HG02973 (cell line): Measurements from ENCODE around the gene SPINK8.
"Not testable (repeated sequence)": the region's sequence is repeated elsewhere in the genome, so short reads cannot be mapped to it uniquely, and the experiment has no call there.

Experiments used
- ATAC-seq: cut with Tn5 transposase; IDR thresholded peaks from one replicate; pipeline ENCODE4 v1.9.1; 2021; ENCODE audit warnings: moderate library complexity; ENCODE audit not compliant: unreplicated experiment

Gene SPINK8

DNA sequence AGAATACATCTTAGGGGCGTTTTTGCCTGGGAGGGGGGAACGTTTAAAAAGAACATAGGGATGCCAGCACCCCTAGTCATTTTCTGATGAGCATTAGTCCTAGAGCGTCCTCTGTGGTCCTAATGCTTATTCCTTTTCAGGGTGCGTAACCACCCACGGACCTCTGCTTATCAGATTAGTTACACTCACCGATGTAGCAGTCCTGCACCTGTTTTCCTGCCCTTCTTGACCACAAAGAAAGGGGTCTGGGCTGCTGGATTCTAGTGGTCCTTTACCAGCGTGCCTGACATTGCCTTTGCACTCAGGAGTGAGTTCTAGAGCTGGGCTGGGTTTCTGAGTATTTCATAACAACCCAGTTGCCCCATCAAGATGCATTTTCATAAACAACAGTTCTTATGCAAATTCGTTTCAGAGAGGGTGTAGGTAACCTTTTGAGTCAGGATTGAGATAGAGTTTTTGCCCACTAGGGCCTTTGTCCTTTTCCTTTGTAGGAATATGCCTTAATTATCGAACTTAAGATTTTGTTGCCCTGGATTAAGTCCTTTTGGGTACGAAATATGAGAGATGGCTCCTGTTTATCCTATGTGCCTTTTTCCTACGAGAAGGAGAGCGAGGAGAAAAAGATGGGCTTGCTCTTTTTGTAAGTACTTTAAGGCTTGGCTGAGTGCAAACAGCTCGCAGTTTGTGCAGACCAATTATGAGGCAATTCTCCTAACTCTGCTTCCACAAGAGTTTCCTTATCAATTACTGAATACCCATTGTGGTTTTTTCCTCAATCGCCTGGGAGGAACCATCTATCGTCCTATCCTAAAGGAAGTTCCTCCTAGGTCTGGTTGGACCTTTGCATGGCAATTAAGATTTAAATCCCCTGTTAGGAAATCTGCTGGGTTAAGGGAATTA is at the start of gene SPINK8:
Gene SPINK8, minus strand, starts transcription at position 316 of the 900 bp plus-strand sequence. CDS start 5,320 bp downstream, outside the sequence.
- ATAC-seq: not testable (repeated sequence)

DNA sequence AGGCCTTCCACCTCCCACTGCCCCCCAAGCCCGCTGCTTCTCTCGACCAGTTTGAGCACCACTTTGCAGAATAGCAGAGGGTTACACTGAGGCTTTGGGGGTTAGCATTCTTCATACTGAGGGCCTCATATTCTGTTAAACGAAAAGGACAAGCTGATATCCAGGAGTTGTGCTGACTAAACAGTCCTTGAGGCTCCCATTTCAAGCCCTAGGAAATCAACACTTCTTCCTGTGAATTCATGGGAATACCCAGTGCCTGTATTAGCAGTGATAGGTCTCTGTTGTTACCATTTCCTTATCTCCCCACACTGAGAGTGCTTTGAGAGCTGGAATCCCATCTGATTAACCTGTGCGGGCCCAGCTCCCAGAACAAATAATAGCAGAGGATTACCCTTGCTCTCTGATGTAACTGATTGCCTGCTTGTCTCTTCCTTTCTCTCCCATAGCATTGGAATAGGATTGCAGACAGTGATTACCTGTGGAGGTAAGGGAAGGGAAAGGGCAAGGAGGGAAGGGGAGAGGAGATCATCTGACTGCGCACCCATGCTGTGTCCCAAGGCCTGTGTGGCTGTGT is 39.5 kb upstream of the SPINK8 start:
- ATAC-seq: no peak

DNA sequence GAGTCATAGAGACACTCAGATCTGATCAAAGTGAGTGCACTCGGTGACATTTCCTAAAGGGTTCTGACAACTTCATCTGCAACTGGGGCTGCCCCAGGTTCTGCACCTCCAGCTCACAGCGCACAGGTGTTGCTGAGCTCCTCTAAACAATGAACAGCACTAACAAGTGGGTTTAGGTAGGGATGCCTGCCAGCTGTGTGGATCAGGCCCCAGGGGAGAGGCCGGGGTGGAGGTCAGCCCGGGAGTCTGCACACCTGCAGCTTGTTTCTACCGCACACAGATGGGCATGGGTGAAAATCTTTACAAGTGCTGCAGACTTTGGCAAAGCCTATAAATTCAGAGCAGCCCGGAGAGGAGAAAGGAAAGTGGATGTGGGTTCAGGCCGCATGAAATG is 38.9 kb upstream of the SPINK8 start:
- no peak for ATAC-seq

DNA sequence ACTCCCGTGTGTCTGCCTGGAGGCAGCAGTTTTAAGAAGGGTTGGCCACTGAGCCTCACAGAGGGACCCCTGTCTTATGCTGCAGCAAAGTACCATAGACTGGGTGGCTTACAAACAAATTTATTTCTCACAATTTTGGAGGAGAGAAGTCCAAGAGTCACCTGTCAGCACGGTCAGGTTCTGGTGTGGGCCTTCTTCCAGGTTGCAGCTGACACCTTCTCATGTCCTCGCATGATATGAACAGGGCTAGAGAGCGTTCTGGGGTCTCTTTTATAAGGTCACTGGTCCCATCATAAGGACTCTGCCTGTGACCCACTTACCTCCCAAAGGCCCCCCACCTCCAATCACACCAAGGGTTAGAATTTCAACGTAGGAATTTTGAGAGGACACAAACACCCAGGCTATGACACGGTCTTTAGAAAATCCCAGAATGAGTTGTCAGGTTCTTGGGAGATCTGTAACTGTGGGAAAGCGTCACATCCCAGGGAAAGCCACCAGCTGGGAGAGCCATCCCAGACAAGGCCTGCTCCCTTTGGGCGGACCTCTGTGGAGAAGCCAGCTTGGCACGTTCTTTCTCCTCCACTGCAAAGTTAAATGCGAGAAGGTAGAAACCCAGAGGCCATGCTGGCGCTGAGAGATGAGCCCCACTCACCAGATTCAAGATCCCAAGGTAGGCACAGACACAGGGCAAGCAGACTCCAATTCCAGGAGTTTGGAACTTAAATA is 38.4 kb upstream of the SPINK8 start, which contains the start of gene FBXW12:
Gene FBXW12, plus strand, starts transcription at position 569 of the 726 bp plus-strand sequence. CDS start 549 bp downstream, outside the sequence.
- ATAC-seq: no peak

DNA sequence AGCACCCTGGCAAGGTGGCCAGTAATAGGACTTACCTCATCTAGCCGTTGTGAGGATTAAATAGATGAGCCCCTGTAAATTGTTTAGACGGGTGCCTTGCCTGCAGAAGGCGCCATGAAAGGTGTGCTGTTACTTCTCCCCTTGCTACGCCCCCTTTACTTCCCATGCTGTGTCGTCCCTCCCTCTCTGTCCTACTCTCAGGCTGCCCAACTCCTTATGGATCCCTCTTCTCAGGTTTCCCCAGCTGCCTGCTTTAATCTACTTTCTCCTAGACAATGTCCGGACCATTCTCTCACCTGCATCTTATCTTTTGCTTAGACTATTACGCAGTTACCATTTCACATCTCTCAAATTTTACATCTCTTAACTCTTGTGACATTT is 36.9 kb upstream of the SPINK8 start:
- no peak for ATAC-seq

DNA sequence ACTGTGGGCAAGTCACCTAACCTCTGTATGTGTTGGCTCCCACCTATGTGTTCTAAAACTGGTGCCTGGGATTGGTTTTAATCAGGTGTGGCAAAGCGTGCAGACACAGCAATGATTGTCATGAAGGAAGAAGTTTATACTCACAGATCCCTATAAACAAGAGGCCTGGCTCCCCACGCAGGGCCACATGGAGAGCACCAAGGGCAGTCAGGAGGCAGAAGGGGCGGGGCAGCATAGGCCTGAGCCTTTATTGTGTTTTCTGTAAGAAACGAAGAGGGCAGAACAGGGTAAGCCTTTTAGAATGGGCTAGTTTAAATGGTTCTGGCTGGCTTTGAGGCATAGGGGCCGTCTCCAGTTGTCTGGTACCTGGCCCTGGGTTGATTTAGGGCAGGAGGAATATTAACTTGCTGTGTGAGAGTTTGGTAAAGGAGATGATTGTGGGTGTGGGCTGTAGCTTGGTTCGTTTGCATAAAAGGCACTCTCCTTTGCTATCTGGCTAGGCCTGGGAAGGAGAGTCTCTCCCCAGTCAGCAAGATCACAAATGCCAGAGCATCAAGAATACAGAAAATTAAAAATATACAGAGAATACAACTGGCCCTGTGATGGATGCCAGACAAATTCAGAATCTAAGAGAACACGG is 36.4 kb upstream of the SPINK8 start:
- ATAC-seq: no peak

DNA sequence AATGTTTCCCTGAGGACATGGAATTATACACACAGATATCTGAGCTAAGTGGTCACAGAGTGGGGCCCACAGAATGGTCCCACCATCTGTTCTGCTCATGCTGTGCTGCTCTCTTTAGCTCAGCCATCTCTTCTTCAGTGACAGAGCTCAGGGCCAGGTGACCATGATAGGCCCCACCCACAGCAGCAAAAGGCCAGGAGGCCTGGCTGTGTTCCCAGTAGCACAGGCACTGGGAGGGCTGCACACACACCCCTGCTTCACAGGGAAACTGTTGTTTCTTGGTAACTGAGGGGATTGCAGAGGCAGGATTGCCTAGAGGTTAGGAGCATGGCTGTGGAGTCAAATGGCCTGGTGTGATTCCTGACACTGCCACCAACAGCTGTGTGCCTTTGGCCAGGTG is 33.7 kb upstream of the SPINK8 start:
- ATAC-seq: no peak

DNA sequence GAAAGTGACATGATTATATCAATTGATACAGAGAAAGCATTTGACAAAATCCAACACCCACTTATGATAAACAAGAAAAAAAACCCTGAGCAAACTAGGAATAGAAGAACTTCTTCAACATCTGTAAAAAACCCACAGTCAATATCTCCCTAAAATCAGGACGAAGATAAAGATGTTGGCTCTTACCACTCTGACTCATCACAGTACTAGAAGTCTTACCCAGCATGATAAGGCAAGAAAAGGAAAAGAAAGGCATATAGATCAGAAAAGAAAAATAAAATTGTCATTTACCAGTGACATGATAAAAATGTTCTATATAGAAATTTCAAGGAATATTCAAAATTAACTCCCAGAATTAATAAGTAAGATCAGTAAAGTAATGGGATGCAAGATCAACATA is 31.4 kb upstream of the SPINK8 start:
- no peak for ATAC-seq

DNA sequence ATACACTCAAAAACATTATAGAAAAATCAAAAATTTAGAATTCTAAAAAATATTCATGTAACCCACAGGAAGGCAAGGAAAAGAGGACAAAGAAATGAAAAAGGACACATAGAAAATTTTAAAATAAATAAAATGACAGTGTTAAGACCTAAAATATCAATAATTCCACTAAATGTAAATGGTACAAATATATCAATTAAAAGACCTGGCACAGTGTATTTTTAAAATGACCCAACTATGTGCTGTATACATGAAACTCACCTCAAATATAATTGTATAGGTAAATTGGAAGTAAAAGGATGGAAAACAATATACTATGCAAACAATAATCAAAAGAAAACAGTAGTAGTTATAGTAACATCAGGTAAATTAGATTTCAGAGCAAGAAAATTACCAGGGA is 28.5 kb upstream of the SPINK8 start:
- no peak for ATAC-seq

DNA sequence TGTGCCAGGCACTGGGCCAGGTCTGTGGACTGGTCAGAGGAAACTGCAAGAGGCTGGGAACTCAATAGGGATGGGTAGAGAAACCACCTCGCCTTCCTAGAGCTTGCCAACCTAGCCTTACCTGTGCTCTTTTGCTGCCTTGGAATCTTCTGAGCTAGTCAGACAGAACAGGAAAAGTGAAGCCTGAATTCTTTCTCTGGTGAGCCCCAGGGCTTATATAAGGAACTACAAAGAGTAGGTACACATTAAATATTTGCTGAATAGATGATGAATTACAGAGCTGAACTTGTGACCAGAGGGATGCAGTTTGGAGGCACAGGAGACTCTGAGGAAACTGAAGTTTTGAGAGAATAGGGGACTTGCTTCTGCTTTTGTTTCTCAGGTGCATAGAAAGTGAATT is 23.0 kb upstream of the SPINK8 start:
- ATAC-seq: no peak

DNA sequence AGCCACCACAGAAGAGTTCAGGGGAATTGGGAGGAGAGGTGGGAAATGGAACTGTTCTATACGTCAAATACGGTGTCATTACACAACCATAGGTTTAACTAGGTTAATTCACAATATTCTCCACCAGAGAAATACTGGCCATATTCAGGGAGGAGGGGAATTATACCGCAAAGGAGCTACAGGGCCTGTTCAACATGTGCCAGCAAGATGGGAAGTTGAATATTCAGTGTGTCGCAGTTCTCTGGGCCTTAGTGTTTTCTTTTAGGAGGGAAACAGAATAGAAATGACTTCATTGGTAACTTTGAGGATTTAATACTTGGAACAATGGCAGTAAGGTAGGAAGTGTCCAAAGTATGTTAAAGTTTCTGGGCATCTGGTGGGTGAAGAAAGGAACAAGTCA is 20.5 kb upstream of the SPINK8 start:
- ATAC-seq: no peak

DNA sequence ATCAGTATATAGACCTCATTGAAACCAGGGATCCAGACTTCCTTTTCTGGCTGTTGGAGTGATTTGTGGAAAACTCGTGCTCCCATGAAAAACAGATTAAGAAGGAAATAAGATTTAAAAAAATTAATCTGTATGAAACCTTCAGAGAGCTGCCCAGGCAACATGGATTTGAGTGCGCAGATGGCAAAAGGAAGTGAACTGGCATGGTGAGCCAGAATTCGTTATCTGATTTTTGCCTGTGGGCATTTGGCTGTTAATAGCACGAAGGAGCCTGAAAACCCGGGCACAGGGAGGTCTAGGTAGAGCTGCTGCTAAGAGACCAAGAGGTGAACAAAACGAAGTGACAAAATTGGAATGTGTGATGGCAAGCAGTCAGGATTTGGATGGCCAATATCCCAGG is 19.1 kb upstream of the SPINK8 start:
- no peak for ATAC-seq

DNA sequence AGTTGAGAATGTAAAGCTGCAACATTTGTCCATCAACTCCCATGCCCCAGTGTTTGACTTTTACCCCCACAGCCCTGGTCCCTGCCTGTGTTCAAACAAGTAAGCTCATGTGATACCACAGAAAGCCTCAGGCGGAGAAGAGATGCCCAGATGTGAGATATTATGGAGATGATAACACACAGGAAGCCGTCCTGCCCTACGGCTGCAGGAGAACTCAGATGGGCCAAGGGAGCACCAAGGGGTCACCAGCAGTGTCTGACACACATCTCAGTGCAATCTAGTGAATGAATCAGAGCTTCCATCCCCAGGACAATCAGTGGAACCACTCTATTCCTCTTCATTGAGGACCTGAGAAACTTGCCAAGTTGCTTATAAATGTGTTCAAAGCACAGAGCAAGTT is 14.0 kb upstream of the SPINK8 start:
- no peak for ATAC-seq

DNA sequence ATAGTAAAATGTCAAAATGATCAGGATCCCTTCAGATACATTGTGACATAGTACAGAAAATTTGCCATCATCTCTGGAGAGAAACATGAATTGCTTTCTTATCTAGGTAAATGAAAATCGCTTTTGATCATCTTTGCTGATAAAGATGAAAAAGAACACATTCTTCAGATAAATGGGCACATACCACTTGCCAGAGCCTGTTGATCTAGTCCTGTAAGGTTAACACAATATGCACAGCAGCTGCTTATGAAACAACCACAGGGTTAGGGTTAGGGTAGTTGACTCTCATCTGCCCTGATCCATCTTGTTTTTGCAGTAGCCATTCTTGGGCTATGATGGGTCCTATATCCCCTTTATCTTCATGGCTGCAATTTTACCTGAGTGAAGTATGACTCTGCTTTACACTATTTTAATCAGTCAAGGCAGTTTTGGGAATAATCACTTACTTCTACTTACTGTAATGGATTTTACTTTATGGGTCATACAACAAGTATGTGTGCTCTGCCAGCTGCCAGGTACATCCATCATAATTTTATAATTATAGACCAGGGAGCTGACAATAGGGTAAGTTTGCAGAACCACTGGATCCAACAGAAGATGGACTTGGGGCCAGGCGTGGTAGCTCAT is 12.6 kb upstream of the SPINK8 start:
- no peak for ATAC-seq

DNA sequence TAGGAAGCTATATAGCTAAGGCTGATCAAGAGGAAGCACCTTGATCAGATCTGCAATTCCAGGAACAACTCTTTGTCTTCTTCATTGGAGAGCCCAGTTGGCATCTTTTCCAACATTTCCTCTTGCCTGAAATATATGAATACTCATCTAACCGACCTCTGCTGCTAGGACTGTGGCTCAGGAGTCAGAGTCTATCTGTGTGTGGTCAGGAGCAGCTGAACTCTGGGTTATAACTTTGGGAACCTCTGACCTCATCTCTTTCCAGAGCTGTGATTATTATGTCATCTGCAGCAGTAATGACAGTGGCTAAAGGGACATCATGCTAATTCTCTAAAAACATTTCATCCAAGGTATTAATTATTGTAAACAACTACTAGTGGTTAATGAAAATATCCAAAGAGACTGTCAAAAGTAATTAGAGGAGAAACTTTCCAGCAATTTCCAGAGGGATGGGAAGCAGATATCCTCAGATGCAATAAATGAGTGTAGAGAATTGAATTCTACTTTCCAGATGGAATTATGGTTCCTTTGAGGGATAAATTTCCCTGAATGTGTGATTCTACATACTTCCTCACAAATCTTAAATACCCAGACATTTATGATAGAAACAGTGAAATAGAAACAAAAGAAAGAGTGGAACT is 11.5 kb upstream of the SPINK8 start:
- no peak for ATAC-seq

DNA sequence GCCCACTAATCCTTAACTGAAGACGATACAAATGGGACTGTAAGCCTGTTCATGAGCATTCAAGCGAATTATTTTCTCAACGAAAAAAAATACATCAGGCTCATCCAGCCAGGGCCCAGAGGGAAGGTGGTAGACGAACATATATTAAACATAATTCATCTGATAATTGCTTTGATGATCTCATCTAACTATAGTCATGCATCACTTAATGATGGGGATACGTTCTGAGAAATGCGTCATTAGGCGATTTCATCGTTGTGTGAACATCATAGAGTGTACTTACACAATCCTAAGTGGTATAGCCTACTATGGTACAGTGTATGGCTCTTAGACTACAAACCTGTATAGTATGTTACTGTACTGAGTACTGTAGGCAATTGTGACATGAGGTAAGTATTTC is 10.0 kb upstream of the SPINK8 start:
- no peak for ATAC-seq

DNA sequence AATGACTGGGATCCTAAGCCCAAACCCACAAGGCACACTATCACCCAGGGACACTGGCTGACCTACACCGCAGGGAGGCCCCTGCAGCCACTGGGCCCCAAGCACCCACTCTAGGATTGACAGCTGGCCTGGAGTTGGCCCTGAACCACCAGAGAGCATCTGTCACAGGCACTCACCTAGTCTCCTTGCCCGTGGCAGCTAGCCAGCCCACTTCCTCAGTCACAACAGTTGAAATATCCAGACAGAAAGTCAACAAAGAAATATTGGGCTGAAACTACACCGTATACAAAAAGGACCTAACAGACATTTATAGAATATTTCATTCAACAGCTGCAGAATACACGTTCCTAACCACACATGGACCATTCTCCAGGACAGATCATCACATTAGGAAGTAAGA is 5.2 kb upstream of the SPINK8 start:
- no peak for ATAC-seq

DNA sequence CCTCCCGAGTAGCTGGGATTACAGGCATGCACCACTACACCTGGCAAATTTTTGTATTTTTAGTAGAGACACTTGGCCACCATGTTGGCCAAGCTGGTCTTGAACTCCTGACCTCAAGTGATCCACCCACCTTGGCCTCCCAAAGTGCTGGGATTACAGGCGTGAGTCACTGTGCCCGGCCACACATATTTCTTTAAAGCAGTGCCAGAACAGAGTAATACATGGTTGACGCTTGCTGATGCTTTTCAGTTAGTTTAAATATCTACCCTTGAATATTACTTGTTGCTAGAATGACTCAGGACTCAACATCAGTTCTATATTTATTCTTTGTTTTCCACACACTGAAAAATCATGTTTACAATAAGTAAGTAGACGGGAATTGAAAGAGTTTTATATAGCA is 4.1 kb upstream of the SPINK8 start:
- not testable (repeated sequence) for ATAC-seq

DNA sequence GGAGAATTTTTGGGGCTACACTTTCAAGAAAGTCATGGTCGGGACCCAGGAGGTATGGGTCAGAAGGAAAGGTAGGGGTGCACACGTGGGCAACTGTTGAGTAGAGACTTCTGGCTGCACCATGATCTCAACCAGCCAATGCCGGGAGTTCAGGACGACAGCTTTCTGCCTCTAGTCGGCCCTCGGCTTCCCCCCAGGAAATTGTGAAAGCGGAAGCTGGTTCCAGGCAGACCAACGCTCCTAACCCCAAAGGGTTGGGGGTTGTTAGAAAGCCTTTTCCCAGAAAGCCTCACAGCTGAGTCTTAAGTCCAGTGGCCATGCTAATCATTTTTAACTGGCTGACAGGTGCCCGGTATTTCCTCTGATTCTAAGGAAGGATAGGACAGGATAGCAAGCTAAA is 1.8 kb upstream of the SPINK8 start:
- ATAC-seq: not testable (repeated sequence)

DNA sequence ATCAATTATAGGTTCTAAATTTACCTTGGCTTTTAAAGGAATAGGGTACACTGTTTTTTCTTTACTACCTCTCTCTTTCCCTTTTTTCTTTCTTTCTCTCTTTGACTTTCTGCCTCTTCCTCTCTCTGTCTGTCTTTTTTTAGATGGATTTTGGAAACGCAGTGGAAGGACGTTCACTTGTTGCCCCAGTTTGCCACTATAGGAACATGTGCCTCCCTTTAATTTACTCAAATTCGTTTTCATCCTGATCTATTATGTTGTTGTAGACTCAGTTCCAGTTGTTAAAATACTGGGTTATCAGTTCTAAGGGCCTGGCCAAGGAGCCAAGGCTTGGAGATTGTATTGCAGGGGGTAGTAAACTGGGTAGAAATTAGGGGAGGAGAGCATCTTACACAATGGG is 1.1 kb upstream of the SPINK8 start:
- no peak for ATAC-seq
